ENCODE results near the gene KRTCAP3. TPM values are rescaled to one million over a fixed set of nuclear protein-coding genes. Genes with fewer than 3 reads are reported as not detected.

The KRTCAP3 gene
- total and polyA plus RNA-seq, 2 donors from 2014 or later = 17.2 to 32.1 TPM

DNA sequence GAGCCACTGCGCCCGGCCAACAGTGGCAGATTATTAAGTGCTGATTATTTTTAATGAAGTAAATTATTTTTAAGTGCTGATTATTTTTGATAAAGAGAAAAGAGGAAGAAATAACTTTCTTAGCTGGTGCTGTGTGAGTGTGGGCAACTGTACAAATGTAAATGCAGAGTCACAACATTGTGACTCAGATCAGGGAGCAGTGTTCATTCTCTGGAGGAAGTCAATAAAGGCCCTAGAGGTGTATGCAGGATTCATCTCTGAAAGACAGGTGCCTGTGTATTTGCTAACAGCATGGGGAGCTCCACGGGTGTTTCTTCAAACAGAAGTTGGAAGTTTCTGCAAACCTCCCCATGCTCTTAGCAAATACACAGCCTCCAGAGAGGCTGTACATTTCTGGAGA is 6.2 kb downstream of the KRTCAP3 start:
- Histone ChIP-seq H3K27me3 (ENCODE audit: control insufficient read depth, insufficient read depth, low read length) (no peaks in the 10 kb centered on the region), H3K27ac (ENCODE audit: low read depth in 2 of 2, low read length in 2 of 2) (no peak overlapping the region), H3K4me1 (ENCODE audit: control insufficient read depth in 2 of 3, insufficient read depth in 2 of 3, low read depth in 1 of 3, low read length in 3 of 3) (no peaks in the 10 kb centered on the region), H3K9me3 (ENCODE audit: control insufficient read depth in 2 of 3, insufficient read depth in 1 of 3, low read length in 3 of 3) (no peaks in the 10 kb centered on the region), H3K4me3 (ENCODE audit: low read length in 3 of 3) (no peak overlapping the region), H3K9ac (ENCODE audit: low read length in 3 of 3) (no peak overlapping the region), H3K36me3 (ENCODE audit: control insufficient read depth in 2 of 3, insufficient read depth in 3 of 3, low read length in 3 of 3) (peaks cover 5 to 45% (median 41%) of the 10 kb centered on the region in 3 donors)
- no peak for FAIRE-seq
- DNase-seq = no peak
- TF ChIP-seq, protein P1, sequence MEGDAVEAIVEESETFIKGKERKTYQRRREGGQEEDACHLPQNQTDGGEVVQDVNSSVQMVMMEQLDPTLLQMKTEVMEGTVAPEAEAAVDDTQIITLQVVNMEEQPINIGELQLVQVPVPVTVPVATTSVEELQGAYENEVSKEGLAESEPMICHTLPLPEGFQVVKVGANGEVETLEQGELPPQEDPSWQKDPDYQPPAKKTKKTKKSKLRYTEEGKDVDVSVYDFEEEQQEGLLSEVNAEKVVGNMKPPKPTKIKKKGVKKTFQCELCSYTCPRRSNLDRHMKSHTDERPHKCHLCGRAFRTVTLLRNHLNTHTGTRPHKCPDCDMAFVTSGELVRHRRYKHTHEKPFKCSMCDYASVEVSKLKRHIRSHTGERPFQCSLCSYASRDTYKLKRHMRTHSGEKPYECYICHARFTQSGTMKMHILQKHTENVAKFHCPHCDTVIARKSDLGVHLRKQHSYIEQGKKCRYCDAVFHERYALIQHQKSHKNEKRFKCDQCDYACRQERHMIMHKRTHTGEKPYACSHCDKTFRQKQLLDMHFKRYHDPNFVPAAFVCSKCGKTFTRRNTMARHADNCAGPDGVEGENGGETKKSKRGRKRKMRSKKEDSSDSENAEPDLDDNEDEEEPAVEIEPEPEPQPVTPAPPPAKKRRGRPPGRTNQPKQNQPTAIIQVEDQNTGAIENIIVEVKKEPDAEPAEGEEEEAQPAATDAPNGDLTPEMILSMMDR (IDR thresholded peaks at IDR 0.05; ENCODE audit: borderline replicate concordance, extremely low read depth, insufficient read depth) = no peak
- intact Hi-C loops (cut with DNase I) = no loop called here

DNA sequence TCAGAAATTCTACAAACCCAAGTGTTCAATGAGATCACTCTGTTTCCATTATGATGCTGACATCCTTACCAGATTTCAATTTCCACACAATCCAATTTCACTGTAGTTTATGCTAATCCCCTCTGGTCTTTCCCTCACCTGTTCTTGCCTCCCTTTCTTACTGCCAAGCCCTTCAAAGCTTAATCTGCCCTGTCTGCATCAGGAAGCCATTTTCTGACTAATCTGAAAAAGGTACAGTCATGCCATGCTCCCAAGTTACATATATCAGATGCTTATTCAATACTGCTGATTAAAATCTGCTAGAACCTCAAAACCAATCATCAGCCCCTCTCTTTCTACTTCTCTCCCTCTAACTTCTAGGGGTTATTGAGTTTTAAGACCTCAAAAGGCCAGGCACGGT is 8.9 kb downstream of the KRTCAP3 start:
- H3K4me3 ChIP-seq (ENCODE audit: low read length in 3 of 3) = no peak overlapping the region
- no peak overlapping the region for H3K9ac ChIP-seq (ENCODE audit: low read length in 3 of 3)
- intact Hi-C loops (cut with DNase I) = no loop called here
- H3K27ac ChIP-seq (ENCODE audit: low read depth in 2 of 2, low read length in 2 of 2) = no peak overlapping the region
- no peaks in the 10 kb centered on the region for H3K27me3 ChIP-seq (ENCODE audit: control insufficient read depth, insufficient read depth, low read length)
- FAIRE-seq = no peak
- H3K4me1 ChIP-seq (ENCODE audit: control insufficient read depth in 2 of 3, insufficient read depth in 2 of 3, low read depth in 1 of 3, low read length in 3 of 3) = no peaks in the 10 kb centered on the region
- TF ChIP-seq, protein P1 (IDR thresholded peaks at IDR 0.05; ENCODE audit: borderline replicate concordance, extremely low read depth, insufficient read depth) = no peak
- no peaks in the 10 kb centered on the region for H3K9me3 ChIP-seq (ENCODE audit: control insufficient read depth in 2 of 3, insufficient read depth in 1 of 3, low read length in 3 of 3)
- H3K36me3 ChIP-seq (ENCODE audit: control insufficient read depth in 2 of 3, insufficient read depth in 3 of 3, low read length in 3 of 3) = peaks cover 5 to 48% (median 46%) of the 10 kb centered on the region in 3 donors
- DNase-seq = no peak

DNA sequence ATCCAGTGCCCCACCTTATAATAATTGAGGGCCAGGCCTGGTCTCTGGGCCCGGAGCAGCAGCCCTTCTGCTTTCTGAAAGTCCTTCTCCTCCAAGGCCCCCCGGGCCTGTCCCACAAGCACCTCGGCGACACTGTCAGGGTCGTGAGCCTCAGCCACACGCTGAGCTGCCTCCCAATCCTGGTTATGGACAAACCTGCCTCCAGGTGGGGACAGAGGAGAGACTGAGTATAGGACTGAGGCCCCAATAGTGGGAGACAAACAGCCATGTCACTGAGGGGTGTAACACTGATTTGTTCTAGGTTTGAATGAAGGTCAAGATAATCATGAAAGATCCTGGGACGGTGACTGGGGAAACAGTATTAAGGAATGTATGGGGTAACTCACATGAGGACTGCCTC is 11.8 kb downstream of the KRTCAP3 start:
- H3K9me3 ChIP-seq (ENCODE audit: control insufficient read depth in 2 of 3, insufficient read depth in 1 of 3, low read length in 3 of 3) = no peaks in the 10 kb centered on the region
- H3K4me1 ChIP-seq (ENCODE audit: control insufficient read depth in 2 of 3, insufficient read depth in 2 of 3, low read depth in 1 of 3, low read length in 3 of 3) = no peaks in the 10 kb centered on the region
- FAIRE-seq (no peak), DNase-seq (no peak)
- no peak overlapping the region for H3K4me3 ChIP-seq (ENCODE audit: low read length in 3 of 3)
- intact Hi-C loops (cut with DNase I) = no loop called here
- H3K36me3 ChIP-seq (ENCODE audit: control insufficient read depth in 2 of 3, insufficient read depth in 3 of 3, low read length in 3 of 3) = peaks cover 2 to 56% (median 50%) of the 10 kb centered on the region in 3 donors
- TF ChIP-seq, protein P1 (IDR thresholded peaks at IDR 0.05; ENCODE audit: borderline replicate concordance, extremely low read depth, insufficient read depth) = no peak
- no peak overlapping the region for H3K9ac ChIP-seq (ENCODE audit: low read length in 3 of 3)
- H3K27me3 ChIP-seq (ENCODE audit: control insufficient read depth, insufficient read depth, low read length) = no peaks in the 10 kb centered on the region
- H3K27ac ChIP-seq (ENCODE audit: low read depth in 2 of 2, low read length in 2 of 2) = no peak overlapping the region

DNA sequence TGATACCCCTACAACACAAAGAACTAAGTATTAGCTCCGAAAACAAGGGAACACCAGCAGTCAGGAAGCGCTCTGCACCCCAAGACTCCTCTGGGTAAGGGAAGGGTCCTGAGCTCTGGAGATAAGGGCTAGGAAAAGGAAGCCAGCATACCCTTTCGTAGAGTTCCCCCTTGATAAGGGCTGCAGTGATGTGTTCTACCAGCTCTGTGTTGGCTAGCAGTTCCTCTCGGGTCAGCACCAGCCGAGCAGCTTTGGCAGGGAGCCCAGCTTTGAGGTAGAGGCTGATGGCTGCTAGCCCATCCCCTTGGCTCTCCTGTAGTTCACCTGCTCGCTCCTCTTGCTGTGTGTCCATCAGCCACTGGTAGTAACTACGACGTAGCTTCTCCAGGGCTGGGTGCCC is 18.9 kb downstream of the KRTCAP3 start:
- intact Hi-C loops (cut with DNase I) = no loop called here
- H3K27me3 ChIP-seq (ENCODE audit: control insufficient read depth, insufficient read depth, low read length) = no peaks in the 10 kb centered on the region
- H3K9ac ChIP-seq (ENCODE audit: low read length in 3 of 3) = no peak overlapping the region
- no peaks in the 10 kb centered on the region for H3K4me1 ChIP-seq (ENCODE audit: control insufficient read depth in 2 of 3, insufficient read depth in 2 of 3, low read depth in 1 of 3, low read length in 3 of 3)
- TF ChIP-seq, protein P1 (IDR thresholded peaks at IDR 0.05; ENCODE audit: borderline replicate concordance, extremely low read depth, insufficient read depth) = no peak
- peaks cover 4 to 34% (median 30%) of the 10 kb centered on the region in 3 donors for H3K36me3 ChIP-seq (ENCODE audit: control insufficient read depth in 2 of 3, insufficient read depth in 3 of 3, low read length in 3 of 3)
- FAIRE-seq (no peak), DNase-seq (no peak)
- no peaks in the 10 kb centered on the region for H3K9me3 ChIP-seq (ENCODE audit: control insufficient read depth in 2 of 3, insufficient read depth in 1 of 3, low read length in 3 of 3)
- no peak overlapping the region for H3K4me3 ChIP-seq (ENCODE audit: low read length in 3 of 3)
- H3K27ac ChIP-seq (ENCODE audit: low read depth in 2 of 2, low read length in 2 of 2) = no peak overlapping the region
